ENCODE results near the gene MAN1B1. TPM values are rescaled to one million over a fixed set of nuclear protein-coding genes. Genes with fewer than 3 reads are reported as not detected.

MAN1B1 gene
- total RNA-seq, 1 experiment from 2014 or later, result 46.5 TPM

DNA sequence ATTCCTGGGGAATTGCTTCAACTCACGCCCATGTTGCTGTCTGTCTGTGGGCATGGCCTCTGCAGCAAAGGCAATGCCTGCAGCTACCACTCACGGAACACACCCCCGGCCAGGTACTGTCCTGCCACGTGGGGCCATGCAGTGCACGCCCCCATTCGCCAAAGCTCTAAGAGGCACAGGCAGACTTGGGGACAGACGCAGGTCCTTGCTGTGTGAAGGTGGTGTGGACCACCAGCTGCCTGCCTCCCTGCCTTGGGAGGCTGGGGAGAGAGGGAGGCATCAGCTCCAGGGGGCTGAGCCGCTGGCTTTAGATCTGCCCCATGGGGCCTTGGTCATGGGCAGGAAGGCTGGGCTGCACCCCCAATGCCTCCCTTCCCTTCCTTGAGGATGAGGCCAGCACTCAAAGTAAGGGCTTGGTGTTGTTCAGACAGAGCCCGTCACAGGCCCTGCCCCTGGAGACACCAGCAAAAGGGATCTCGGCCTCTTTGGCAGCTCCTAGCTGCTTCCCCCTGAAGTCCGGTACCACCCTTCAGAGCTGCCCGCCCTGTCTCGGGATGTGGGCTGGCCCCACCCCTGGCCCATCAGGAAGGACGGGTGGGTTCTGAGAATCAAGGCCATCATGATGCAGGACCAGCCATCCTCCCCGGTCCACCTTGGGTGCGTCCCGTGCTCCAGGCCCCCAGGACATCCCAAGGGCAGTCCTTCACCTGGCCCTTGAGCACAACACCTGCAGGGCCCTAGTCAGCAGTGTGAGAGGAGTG is 54.4 kb downstream of the MAN1B1 start:
- ChIA-PET POLR2A (interaction anchor here (1.0 to 2.9 kb wide), 2 partner anchors 11 to 63 kb away, joined by 3 to 12 read pairs; no protein-coding TSS in a partner anchor), CTCF (interaction anchor here (0.5 to 0.6 kb wide), 3 partner anchors 12 to 95 kb away, joined by 3 read pairs; no protein-coding TSS in a partner anchor)
- peaks cover 25% of the 10 kb centered on the region for H3K27me3 Mint-ChIP-seq (ENCODE audit: insufficient read depth, unreplicated experiment)
- intact Hi-C loops (cut with micrococcal nuclease), result no loop called here
- no TSS peak for BruUV-seq (replicated peaks)
- no peak overlapping the region for H3K4me3 Mint-ChIP-seq (ENCODE audit: unreplicated experiment)
- TF ChIP-seq, protein P1, sequence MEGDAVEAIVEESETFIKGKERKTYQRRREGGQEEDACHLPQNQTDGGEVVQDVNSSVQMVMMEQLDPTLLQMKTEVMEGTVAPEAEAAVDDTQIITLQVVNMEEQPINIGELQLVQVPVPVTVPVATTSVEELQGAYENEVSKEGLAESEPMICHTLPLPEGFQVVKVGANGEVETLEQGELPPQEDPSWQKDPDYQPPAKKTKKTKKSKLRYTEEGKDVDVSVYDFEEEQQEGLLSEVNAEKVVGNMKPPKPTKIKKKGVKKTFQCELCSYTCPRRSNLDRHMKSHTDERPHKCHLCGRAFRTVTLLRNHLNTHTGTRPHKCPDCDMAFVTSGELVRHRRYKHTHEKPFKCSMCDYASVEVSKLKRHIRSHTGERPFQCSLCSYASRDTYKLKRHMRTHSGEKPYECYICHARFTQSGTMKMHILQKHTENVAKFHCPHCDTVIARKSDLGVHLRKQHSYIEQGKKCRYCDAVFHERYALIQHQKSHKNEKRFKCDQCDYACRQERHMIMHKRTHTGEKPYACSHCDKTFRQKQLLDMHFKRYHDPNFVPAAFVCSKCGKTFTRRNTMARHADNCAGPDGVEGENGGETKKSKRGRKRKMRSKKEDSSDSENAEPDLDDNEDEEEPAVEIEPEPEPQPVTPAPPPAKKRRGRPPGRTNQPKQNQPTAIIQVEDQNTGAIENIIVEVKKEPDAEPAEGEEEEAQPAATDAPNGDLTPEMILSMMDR (IDR thresholded peaks at IDR 0.05; ENCODE audit: unreplicated experiment), result no peak
- no peaks in the 10 kb centered on the region for H3K36me3 Mint-ChIP-seq (ENCODE audit: insufficient read depth, unreplicated experiment)
- DNase-seq (ENCODE audit: unreplicated experiment), result no peak
- no peaks in the 10 kb centered on the region for H3K9me3 Mint-ChIP-seq (ENCODE audit: unreplicated experiment)
- no peak overlapping the region for H3K27ac Mint-ChIP-seq (ENCODE audit: low read depth, unreplicated experiment)
- H3K4me1 Mint-ChIP-seq (ENCODE audit: insufficient read depth, unreplicated experiment), result no peaks in the 10 kb centered on the region

DNA sequence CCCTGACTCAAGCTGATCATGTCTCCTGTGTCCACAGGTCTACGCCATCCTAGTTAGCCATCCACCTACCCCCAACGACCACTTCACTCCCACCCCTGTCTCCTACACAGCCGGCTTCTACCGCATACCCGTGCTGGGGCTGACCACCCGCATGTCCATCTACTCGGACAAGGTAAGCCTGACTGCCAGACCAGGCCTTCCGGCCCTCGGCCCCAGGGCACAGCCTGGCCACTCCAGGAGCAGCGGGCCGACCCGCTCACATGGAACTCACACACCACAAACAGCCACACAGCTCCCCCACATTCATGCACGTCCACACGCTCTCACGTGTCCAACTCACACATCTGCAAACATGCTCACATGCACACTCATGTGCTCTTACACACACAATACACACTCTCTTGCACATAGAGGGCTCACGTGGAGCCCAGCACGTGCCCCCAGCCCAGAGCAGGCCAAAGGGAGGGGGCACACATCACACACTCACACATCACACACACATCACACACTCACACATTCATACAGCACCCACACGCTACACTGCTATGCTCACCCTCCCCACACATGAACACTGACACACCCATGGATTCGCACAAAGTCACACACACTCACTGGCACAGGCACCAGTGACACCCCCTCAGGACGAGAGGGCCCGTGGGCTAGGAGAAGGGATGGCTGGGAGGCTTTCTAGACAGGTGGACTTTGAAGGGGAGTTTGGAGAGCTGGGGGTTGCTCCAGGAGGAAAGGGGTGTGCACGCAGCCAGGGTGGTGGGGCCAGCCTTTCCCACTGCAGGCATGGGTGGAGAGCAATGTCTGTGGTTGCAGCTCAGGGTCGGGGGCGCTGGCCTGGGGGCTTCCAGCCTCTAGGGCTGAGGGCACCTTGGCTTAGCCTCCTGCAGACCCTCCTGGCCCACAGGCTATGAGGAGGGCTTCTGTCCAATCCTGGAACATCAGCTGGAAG is 55.5 kb downstream of the MAN1B1 start:
- no peak overlapping the region for H3K27ac Mint-ChIP-seq (ENCODE audit: low read depth, unreplicated experiment)
- ChIA-PET POLR2A (interaction anchor here (0.5 to 1.0 kb wide), 2 partner anchors 62 to 99 kb away, joined by 3 to 4 read pairs; partner anchors contain the start of gene TUBB4B), CTCF (no interaction called here)
- H3K4me1 Mint-ChIP-seq (ENCODE audit: insufficient read depth, unreplicated experiment), result no peaks in the 10 kb centered on the region
- intact Hi-C loops (cut with micrococcal nuclease), result no loop called here
- H3K36me3 Mint-ChIP-seq (ENCODE audit: insufficient read depth, unreplicated experiment), result no peaks in the 10 kb centered on the region
- no peaks in the 10 kb centered on the region for H3K9me3 Mint-ChIP-seq (ENCODE audit: unreplicated experiment)
- peaks cover 25% of the 10 kb centered on the region for H3K27me3 Mint-ChIP-seq (ENCODE audit: insufficient read depth, unreplicated experiment)
- H3K4me3 Mint-ChIP-seq (ENCODE audit: unreplicated experiment), result no peak overlapping the region
- BruUV-seq (replicated peaks), result no TSS peak
- TF ChIP-seq, protein P1 (IDR thresholded peaks at IDR 0.05; ENCODE audit: unreplicated experiment), result no peak
- DNase-seq (ENCODE audit: unreplicated experiment), result no peak

DNA sequence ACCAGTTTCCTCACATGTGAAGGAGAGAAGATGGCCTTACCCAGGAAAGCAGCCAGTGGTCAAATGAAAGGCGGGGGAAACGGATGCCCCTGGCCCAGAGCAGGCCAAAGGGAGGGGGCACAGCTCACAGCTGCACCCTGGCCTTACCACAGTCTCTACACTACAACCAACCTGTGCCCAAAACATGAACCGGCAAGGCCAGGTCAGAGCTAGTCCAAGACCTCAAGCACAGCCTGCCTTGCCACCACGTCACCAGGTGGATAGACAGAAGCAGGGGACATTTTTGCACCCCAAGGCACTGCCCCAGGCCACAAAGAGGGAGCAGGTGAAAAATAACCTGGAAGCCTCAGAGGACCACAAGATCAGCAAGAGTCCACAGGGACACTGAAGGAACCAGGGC is 56.7 kb downstream of the MAN1B1 start:
- POLR2A ChIA-PET, result no interaction called here
- TF ChIP-seq, protein P1 (IDR thresholded peaks at IDR 0.05; ENCODE audit: unreplicated experiment), result no peak
- Mint-ChIP-seq H3K27me3 (ENCODE audit: insufficient read depth, unreplicated experiment) (peaks cover 15% of the 10 kb centered on the region), H3K4me3 (ENCODE audit: unreplicated experiment) (no peak overlapping the region), H3K27ac (ENCODE audit: low read depth, unreplicated experiment) (no peak overlapping the region), H3K9me3 (ENCODE audit: unreplicated experiment) (no peaks in the 10 kb centered on the region), H3K36me3 (ENCODE audit: insufficient read depth, unreplicated experiment) (no peaks in the 10 kb centered on the region), H3K4me1 (ENCODE audit: insufficient read depth, unreplicated experiment) (no peaks in the 10 kb centered on the region)
- CTCF ChIA-PET, result interaction anchor here (0.6 to 0.7 kb wide), 2 partner anchors 10 to 195 kb away, joined by 3 to 5 read pairs; no protein-coding TSS in a partner anchor
- DNase-seq (ENCODE audit: unreplicated experiment), result no peak
- no TSS peak for BruUV-seq (replicated peaks)
- intact Hi-C loops (cut with micrococcal nuclease), result no loop called here

Data from MCF 10A (cell line).